ENCODE results near the gene CPXM2.

- TF ChIP-seq, protein P1, sequence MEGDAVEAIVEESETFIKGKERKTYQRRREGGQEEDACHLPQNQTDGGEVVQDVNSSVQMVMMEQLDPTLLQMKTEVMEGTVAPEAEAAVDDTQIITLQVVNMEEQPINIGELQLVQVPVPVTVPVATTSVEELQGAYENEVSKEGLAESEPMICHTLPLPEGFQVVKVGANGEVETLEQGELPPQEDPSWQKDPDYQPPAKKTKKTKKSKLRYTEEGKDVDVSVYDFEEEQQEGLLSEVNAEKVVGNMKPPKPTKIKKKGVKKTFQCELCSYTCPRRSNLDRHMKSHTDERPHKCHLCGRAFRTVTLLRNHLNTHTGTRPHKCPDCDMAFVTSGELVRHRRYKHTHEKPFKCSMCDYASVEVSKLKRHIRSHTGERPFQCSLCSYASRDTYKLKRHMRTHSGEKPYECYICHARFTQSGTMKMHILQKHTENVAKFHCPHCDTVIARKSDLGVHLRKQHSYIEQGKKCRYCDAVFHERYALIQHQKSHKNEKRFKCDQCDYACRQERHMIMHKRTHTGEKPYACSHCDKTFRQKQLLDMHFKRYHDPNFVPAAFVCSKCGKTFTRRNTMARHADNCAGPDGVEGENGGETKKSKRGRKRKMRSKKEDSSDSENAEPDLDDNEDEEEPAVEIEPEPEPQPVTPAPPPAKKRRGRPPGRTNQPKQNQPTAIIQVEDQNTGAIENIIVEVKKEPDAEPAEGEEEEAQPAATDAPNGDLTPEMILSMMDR (conservative IDR thresholded peaks at IDR 0.05; ENCODE audit: low read depth, low read length): no peak
- TF ChIP-seq EZH2phosphoT487 (IDR thresholded peaks at IDR 0.05; ENCODE audit: borderline replicate concordance, low read length) (no peak), EZH2 (IDR thresholded peaks at IDR 0.05; ENCODE audit: low read length, unreplicated experiment) (no peak)
Observed at GRCh38 chr10:123938890-123939289, 47.3 kb upstream of the CPXM2 start.
